HG02840 (cell line): ENCODE measurements around the gene SHFL.

ENCODE experiments used
- ATAC-seq: cut with Tn5 transposase; IDR thresholded peaks from one replicate; pipeline ENCODE4 v1.9.1; 2021; ENCODE audit warnings: mild to moderate bottlenecking, moderate library complexity, moderate number of reproducible peaks; ENCODE audit not compliant: unreplicated experiment, low FRiP score

SHFL gene

DNA sequence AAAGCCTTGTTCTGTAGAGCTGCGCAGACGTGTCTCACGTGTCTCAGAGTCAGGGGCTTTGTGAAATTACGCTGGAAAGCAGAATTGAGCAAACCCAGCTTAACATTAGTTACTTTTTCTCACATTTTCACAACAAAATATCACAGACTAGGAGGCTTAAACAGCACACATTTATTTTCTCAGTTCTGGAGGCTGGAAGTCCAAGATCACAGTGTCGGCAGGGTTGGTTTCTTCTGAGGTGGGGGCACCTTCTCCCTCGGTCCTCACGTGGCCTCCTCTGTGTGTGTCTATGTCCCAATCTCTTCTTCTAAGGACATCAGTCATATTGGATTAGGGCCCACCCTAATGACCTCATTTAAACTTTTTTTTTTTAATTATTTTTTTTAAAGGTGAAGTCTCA lies 38.3 kb downstream of the SHFL start:
- ATAC-seq, result no peak

DNA sequence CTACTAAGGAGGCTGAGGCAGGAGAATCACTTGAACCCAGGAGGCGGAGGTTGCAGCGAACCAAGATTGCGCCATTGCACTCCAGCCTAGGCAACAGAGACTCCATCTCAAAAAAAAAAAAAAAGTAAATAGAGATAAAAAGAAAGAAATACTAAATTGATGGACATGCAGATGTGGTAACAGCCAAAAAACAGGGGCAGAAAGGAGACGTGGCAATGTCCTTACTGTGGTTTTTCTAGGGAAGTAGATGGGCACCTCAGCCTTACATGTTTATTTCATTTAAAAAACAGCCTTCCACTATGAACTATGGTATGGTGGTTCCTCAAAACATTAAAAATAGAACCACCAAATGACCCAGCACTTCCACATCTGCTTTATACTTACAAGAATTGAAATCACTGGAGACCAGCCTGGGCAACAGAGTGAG lies 40.1 kb downstream of the SHFL start:
- ATAC-seq, result no peak

DNA sequence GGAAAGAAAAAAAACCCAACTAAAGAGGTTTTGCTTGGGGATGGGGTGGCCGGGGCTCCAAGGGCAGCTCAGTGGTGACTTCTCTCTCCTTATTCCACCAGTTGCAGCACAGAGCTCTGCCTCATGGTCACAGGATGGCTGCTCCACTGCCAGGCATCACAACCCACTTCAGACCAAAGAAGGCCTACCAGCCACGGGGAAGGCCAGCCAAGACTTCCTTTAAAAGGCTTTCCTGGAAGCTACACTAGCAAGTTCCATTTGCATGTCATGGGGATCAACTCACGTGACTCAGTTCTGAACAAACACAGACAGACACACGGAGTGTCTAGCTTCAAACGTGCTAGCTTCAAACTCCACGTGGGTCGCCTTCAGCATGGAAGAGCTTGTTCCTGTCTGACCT lies 46.8 kb downstream of the SHFL start:
- no peak for ATAC-seq

DNA sequence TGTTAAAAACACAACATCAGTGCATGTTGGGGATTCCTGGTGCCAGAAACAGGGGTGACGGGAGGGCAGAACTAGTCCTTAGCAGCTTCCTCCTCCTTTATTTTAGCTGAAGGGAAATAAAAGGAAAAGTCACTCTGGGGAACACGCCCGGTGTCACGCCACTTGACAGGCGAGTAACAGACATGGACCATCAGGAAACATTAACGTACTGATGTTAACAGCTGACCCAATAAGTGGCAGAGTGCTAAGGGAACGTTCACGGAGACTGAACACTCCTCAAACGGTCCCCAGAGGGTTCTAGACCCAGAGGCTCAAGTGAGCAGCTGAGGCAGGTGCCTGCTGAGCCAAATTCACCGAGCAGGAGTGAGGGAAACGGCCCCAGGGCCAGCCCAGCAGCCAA lies 47.5 kb downstream of the SHFL start:
- no peak for ATAC-seq

DNA sequence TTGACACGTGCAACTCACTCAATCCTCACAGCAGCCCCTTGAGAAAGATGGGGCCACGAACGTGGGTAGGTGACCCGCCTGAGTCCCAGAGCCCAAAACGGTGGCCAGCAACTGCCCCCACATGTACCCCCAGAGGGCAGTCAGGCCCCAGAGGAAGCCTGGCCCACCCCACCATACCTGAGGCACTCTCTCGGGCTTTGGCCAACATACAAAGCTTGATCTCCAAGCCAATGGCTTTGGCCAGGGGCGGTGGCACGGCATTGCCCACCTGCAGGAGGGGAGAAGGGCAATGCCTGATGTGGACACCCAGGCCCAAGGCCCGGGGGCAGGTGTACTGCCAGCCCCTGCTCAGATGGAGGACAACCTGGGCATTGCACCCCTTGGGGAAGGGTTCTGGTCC lies 47.9 kb downstream of the SHFL start:
- ATAC-seq, result no peak

DNA sequence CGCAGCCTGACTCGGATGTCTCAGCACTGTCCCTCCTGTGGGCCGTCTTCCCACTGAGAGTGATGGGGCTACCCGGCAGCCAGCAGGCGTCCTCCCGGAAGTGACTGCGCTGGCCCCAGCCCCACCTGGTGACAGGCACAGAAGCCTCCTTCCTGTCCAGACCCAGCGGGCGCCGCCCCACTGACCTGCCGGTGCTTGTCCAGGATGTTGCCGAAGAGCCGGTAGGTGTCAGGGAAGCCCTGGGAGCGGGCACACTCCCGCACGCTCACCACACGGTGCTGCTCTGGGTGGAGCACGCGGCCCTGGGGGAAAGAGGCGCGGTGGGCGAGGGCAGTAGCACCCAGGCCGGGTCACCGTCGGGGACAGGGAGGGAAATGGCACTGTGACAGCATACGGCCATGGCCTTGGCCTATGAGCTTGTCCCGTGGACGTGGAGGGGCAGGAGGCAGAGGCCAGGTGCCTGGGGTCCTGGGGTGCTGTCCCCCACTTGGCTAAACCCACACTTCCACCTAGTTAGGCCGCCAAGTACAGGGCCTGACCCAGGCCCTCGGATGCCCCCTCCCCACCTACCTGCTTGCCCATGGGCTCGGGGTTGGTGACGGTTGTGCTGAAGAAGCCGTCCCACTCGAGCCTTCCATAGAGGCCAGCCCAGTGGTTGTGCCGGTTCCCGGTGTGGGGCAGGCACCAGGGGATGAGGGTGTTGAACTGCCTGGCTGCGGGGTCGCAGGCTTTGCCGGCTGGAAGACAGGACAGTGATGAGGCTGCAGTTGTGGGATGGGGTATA lies 49.6 kb downstream of the SHFL start:
- ATAC-seq, result no peak

DNA sequence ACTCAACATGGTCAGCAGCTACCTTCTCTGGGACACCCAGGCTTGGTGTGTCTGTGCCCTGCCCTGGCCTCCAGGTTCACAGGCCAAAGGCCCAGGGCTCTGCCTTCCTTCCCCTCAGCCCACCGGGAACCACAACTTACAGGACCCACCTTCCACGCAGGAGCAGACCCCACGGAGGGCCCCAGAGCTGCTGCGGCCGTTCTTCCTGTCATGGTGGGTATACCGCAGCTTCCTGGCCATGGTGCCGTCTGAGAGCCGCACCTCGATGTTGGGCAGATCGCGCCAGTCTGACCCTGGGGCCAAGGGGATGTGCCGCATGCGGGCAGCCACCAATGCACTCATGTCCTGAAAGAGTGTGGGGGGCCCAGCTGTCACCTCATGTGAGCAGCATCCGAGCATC lies 50.8 kb downstream of the SHFL start:
- no peak for ATAC-seq

DNA sequence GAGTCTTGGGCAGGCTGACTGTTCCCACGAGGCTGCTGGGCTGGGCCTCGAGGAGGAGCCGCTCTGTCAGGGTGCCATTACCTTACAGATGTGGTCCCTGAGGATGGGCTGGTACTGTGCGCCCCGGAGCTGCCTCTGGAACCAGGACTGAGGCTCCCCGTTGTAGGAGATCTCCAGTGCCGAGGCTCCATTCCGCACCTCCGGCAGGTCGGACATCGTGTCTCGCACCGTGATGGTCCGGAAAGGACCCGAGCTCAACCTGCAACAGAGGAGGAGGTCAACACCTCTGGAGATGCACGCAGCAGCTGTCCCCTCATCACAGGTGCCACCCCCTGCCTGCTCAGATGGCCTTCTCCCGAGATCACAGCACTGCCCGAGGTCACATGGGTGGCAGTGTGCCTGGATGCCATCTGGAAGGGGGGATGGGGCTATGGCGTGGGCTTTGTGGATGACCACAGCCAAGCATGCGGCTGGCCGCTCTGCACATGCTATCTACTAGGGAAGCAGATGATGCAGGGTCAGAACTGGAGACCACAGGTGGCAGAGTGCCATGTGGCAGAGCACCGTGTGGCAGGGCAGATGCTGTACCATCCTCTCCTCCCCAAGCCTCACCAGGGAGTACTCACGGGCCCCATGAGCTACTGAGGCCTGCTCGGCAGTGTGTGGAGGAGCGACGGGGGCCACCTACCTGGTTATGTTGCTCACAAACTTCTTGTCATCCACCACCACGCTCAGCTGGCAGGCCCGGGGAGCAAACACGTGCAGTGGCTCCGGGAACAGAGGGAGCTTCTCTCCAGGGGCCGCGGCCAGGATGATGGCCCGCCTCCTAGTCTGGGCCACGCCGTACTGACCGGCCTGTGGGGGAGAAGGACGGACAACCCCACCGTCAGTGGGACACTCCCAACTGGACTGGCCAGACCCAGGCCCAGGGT lies 51.9 kb downstream of the SHFL start:
- ATAC-seq, result no peak

DNA sequence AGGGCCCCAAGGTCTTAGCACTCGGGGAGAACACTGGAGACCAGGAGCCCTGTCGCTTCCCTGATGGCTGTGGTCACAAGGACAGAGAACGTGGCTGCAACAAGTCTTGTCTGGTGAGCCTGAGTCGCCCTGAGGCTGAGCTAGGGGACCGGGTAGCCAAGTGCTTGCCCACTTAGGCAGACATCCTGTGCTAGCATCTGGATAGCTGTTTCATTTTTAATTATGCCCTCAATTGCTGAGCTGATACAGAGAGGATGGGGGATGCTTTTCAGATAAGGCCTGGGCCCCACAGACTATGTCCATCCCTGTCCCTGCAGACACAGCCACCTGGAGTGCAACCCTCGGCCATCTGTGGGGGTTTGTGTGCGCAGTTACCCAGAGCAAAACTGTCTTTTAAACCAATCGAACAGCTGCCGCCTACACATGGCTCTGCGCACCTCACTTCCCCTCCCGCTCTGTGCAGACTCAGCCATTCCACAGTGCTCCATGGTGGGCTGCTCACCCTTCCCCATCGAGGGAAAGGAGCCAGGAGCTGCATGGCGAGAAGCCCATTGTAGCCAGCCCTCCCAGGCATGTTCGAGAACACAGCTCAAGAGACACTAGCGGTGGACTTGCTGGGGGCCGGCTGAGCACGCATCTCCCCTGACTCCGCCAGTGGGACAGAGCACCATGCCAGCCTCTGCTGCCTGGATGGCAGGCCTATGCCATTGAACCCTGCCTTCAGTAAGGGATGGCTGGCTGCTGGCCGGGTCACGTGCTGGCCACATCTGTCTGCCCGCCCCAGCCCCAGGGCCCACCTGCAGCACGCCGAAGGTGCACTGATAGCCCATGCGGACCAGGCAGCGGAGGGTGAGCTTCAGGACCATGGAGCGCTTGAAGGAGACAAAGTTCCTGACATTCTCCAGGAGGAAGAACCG lies 53.0 kb downstream of the SHFL start:
- no peak for ATAC-seq

DNA sequence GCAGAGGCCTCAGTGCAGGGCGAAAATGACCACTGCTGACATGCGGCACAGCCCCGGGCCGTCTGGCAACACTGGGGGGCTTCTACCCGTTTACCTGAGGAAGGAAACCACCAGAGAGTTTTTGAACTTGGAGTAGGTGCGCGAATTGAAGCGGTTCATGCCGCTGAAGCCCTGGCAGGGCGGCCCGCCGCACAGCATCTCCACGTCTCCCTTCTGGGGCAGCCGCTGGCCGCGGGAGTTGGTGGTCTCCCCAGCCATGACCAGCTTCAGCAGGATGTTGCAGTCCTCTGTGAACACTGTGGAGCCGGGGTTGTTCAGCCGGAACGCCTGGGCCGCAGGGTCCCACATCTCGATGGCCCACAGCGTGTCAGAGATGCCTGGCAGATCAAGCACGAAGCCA lies 53.8 kb downstream of the SHFL start:
- ATAC-seq, result no peak

DNA sequence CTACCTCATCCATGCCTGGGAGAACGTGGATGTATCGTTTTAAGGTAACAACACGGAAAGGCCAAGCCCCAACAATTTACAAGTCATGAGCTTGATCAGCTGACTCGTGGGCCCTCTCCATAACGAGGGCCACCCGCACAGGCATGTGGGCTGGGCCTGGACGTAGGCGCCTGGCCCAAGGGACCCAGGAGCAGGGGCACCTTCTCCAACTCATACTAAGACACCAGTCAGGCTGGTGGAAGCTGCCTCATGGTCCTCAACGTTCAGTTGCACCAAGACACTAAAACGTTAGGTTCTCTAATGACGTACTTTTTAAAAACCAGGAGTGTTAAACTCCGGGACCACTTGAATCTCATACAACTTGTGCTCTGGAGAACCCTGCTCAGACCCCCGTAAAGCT lies 55.4 kb downstream of the SHFL start:
- ATAC-seq, result no peak

DNA sequence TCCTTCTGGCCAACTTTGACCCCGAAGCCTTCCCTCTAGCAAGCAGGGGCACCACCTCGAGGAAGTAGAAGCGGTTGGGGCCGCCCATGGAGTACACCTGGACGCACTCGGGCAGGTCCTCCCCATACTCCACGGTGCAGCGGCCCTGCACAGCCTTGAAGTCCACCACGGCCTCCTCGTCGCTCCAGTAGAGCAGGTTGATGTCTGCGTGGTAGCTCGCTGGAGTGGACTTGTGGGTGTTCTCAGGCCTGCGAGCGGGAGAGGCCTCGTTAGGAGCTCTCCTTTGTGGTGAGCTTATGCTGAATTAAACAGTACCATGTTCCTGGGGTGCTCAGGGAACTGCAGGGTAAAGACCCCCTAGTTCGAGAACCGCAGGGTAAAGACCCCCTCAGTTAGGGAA lies 55.9 kb downstream of the SHFL start:
- ATAC-seq, result no peak
